ENCODE results near the gene CLTCL1.

The CLTCL1 gene

GRCh38 chr22:19239464-19239863, 52.1 kb downstream of the CLTCL1 start:
- H3K27ac Mint-ChIP-seq, result no peak overlapping the region
- no peak for DNase-seq
- TF ChIP-seq CTCF (IDR thresholded peaks at IDR 0.05), result no peak
- peaks cover 3% of the 10 kb centered on the region for H3K27me3 Mint-ChIP-seq (ENCODE audit: low read depth, poor library complexity)
- no peaks in the 10 kb centered on the region for H3K9me3 Mint-ChIP-seq
- H3K4me1 Mint-ChIP-seq, result no peaks in the 10 kb centered on the region
- no peak overlapping the region for H3K4me3 Mint-ChIP-seq
- H3K36me3 Mint-ChIP-seq (ENCODE audit: low read depth), result no peaks in the 10 kb centered on the region

GRCh38 chr22:19238900-19239299, 52.6 kb downstream of the CLTCL1 start:
- no peak overlapping the region for H3K27ac Mint-ChIP-seq
- peaks cover 3% of the 10 kb centered on the region for H3K27me3 Mint-ChIP-seq (ENCODE audit: low read depth, poor library complexity)
- no peak for DNase-seq
- no peak for TF ChIP-seq CTCF (IDR thresholded peaks at IDR 0.05)
- H3K4me1 Mint-ChIP-seq, result no peaks in the 10 kb centered on the region
- H3K36me3 Mint-ChIP-seq (ENCODE audit: low read depth), result peaks cover 3% of the 10 kb centered on the region
- H3K9me3 Mint-ChIP-seq, result no peaks in the 10 kb centered on the region
- H3K4me3 Mint-ChIP-seq, result no peak overlapping the region

GRCh38 chr22:19235874-19236273, 55.6 kb downstream of the CLTCL1 start:
- Mint-ChIP-seq H3K36me3 (ENCODE audit: low read depth) (peaks cover 24% of the 10 kb centered on the region), H3K9me3 (no peaks in the 10 kb centered on the region), H3K27ac (no peak overlapping the region), H3K4me1 (no peaks in the 10 kb centered on the region), H3K4me3 (no peak overlapping the region), H3K27me3 (ENCODE audit: low read depth, poor library complexity) (peaks cover 3% of the 10 kb centered on the region)
- no peak for TF ChIP-seq CTCF (IDR thresholded peaks at IDR 0.05)
- no peak for DNase-seq

- DNase-seq, result no peak
- Mint-ChIP-seq H3K4me3 (no peak overlapping the region), H3K4me1 (no peaks in the 10 kb centered on the region), H3K27me3 (ENCODE audit: low read depth, poor library complexity) (peaks cover 3% of the 10 kb centered on the region), H3K9me3 (no peaks in the 10 kb centered on the region), H3K36me3 (ENCODE audit: low read depth) (peaks cover 27% of the 10 kb centered on the region), H3K27ac (peak overlapping the region; percentile 37)
- no peak for TF ChIP-seq CTCF (IDR thresholded peaks at IDR 0.05)
Observed at GRCh38 chr22:19234126-19234896, 57.2 kb downstream of the CLTCL1 start.

- Mint-ChIP-seq H3K4me1 (no peaks in the 10 kb centered on the region), H3K27ac (no peak overlapping the region), H3K27me3 (ENCODE audit: low read depth, poor library complexity) (peaks cover 6% of the 10 kb centered on the region), H3K9me3 (no peaks in the 10 kb centered on the region), H3K36me3 (ENCODE audit: low read depth) (peaks cover 30% of the 10 kb centered on the region), H3K4me3 (no peak overlapping the region)
- no peak for DNase-seq
- TF ChIP-seq CTCF (IDR thresholded peaks at IDR 0.05), result no peak
Observed at GRCh38 chr22:19233189-19233661, 58.3 kb downstream of the CLTCL1 start.

GRCh38 chr22:19232623-19233022, 58.9 kb downstream of the CLTCL1 start:
- Mint-ChIP-seq H3K36me3 (ENCODE audit: low read depth) (peaks cover 36% of the 10 kb centered on the region), H3K9me3 (no peaks in the 10 kb centered on the region), H3K4me3 (no peak overlapping the region), H3K4me1 (no peaks in the 10 kb centered on the region), H3K27me3 (ENCODE audit: low read depth, poor library complexity) (peaks cover 6% of the 10 kb centered on the region), H3K27ac (peak overlapping the region; percentile 4)
- DNase-seq, result no peak
- TF ChIP-seq CTCF (IDR thresholded peaks at IDR 0.05), result no peak
